HEK293T (cell line): ENCODE results near the gene ATL3.

ENCODE experiments used
- BHLHE40 ChIP-seq: fragments of 450-650 bp; IDR thresholded peaks from 2 replicates; pipeline ENCODE4 v1.6.1; 2016; ENCODE audit warnings: mild to moderate bottlenecking, moderate library complexity, borderline replicate concordance
- FOXA1 ChIP-seq: fragments of 450-650 bp; IDR thresholded peaks from 2 replicates; pipeline ENCODE4 v1.6.1; 2016; ENCODE audit warnings: mild to moderate bottlenecking
- SP1 ChIP-seq: fragments of 450-650 bp; IDR thresholded peaks from 2 replicates; pipeline ENCODE4 v1.6.1; 2017
- TARDBP ChIP-seq: fragments of 450-650 bp; IDR thresholded peaks from 2 replicates; pipeline ENCODE4 v1.6.1; 2016
- ZNF384 ChIP-seq: fragments of 450-650 bp; IDR thresholded peaks from 2 replicates; pipeline ENCODE4 v1.6.1; 2016

DNA sequence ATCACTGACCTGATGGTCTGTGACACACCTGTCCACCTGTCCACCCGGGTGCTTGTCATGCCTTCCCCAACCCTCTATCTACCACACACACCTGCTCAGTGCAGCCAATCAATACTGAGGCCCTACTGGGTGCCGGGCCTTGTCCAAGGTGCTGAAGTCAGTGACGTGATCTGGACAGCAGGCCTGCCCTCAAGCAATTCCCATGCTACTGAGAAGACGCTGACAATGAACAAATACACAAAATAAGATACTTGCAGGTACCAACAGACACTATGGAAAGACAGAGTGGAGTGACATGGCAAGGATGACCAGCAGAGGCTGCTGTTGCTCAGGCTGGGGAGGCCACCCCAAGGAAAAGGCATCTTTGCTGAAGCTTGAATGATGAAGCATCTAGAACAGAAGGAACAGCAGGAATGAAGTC is 78.2 kb downstream of the ATL3 start:
- TF ChIP-seq TARDBP (no peak), ZNF384 (no peak), FOXA1 (no peak), BHLHE40 (no peak), SP1 (no peak)
